Transverse colon (tissue), 4 donors: ENCODE measurements around the gene RABL6. TPM values are rescaled to one million over a fixed set of nuclear protein-coding genes. Genes with fewer than 3 reads are reported as not detected.

Experiments
- DNase-seq: peaks from one replicate; pipeline ENCODE4 v3.0.0-alpha.2; 2019
- H3K27ac ChIP-seq, 4 donors: fragments of 200-600 bp; sonication (generic); 2 replicates each; pipeline ENCODE4 v1.5.1; 2016 to 2018; ENCODE audit warnings: inconsistent platforms in 4 of 4
- H3K27me3 ChIP-seq: fragments of 200-600 bp; sonication (generic); 2 replicates; pipeline ENCODE4 v1.5.1; 2017; ENCODE audit warnings: inconsistent platforms
- H3K36me3 ChIP-seq, 4 donors: fragments of 200-600 bp; sonication (generic); 2 replicates each; pipeline ENCODE4 v1.5.1; 2017 to 2019; ENCODE audit warnings: inconsistent platforms in 4 of 4
- H3K4me1 ChIP-seq, 4 donors: fragments of 200-600 bp; sonication (generic); 2 replicates each; pipeline ENCODE4 v1.5.1; 2017 to 2020; ENCODE audit warnings: inconsistent platforms in 4 of 4
- H3K4me3 ChIP-seq, 4 donors: fragments of 200-600 bp; sonication (generic); 1 replicate in 1 of 4; 2 replicates in 3 of 4; pipeline versions ENCODE4 v1.5.1 to v1.6.1; 2017 to 2019; ENCODE audit warnings: inconsistent platforms in 4 of 4
- H3K9me3 ChIP-seq, 2 donors: fragments of 200-600 bp; sonication (generic); 2 replicates each; pipeline ENCODE4 v1.5.1; 2017 to 2019; ENCODE audit warnings: inconsistent platforms in 2 of 2
- CTCF ChIP-seq, 5 experiments: fragments of 200-600 bp in 3 of 5; fragments of 450-650 bp in 2 of 5; sonication (generic) in 3 of 5; IDR thresholded peaks; 1 replicate in 2 of 5; 2 replicates in 3 of 5; pipeline ENCODE4 v1.5.1; 2016 to 2017; ENCODE audit warnings: antibody characterized with exemption in 5 of 5, inconsistent platforms in 3 of 5, mild to moderate bottlenecking in 2 of 5, moderate library complexity in 1 of 5
- EP300 ChIP-seq: sonication (generic); formaldehyde crosslinking; IDR thresholded peaks from one replicate; pipeline ENCODE4 v1.6.1; 2017; ENCODE audit warnings: antibody characterized with exemption, low read depth
- POLR2A ChIP-seq: fragments of 450-650 bp; IDR thresholded peaks from one replicate; pipeline ENCODE4 v1.6.1; 2016; ENCODE audit warnings: antibody characterized with exemption, mild to moderate bottlenecking, moderate library complexity
- POLR2AphosphoS5 ChIP-seq, 3 donors: sonication (generic); formaldehyde crosslinking; IDR thresholded peaks; one replicate each; pipeline ENCODE4 v1.6.1; 2016; ENCODE audit warnings: antibody characterized with exemption in 3 of 3
- WGBS, 2 donors: methylation state at CpG; one replicate each; pipeline ENCODE4 v1.1.5; 2018; ENCODE audit warnings: low coverage in 1 of 2; 5-methylcytosine and 5-hydroxymethylcytosine counted together
- in situ Hi-C, 4 donors: fragments of 200-750 bp; cut with MboI; loops; one replicate each; pipeline versions ENCODE4 v1.15.0 to v1.15.1; 2017; ENCODE audit warnings: low sequenced_read_pairs in 3 of 4, low pct_ligation_motif_present in 1 of 4, low pct_unique_long_range_greater_than_20kb in 1 of 4
- intact Hi-C: fragments of 100-400 bp; cut with DNase I; formaldehyde crosslinking; loops from one replicate; pipeline ENCODE4 v1.15.1; 2023; ENCODE audit warnings: low total_unique reads
- total RNA-seq, 4 donors: library from RNA; depleted of rRNA; stranded (reverse); fragments of >200 nt; gene quantifications; one replicate each; pipeline ENCODE4 v1.1.0, GENCODE V29; 2016

The RABL6 gene
- total RNA-seq, 4 donors from 2014 or later: 71.3 to 227 (median 160) TPM

GRCh38 chr9:136826703-136827582, 19.2 kb downstream of the RABL6 start:
- Histone ChIP-seq H3K4me3 (no peak overlapping the region), H3K27me3 (no peaks in the 10 kb centered on the region), H3K9me3 (no peaks in the 10 kb centered on the region), H3K4me1 (peaks cover 0 to 1% (median 0%) of the 10 kb centered on the region in 4 donors), H3K27ac (no peak overlapping the region), H3K36me3 (peaks cover 0 to 36% (median 15%) of the 10 kb centered on the region in 4 donors)
- no peak for DNase-seq
- WGBS, 2 donors: 91% methylated on average over 22 of the region's 24 CpGs; no CpG with 5 or more reads in 1 of the 2 donors
- intact Hi-C loops (no loop called here), in situ Hi-C loops (no loop called here)
- TF ChIP-seq EP300 (no peak), POLR2A (no peak), CTCF (IDR thresholded peaks at IDR 0.05) (no peak), POLR2AphosphoS5 (IDR thresholded peaks at IDR 0.05) (no peak)

GRCh38 chr9:136827794-136828473, 20.2 kb downstream of the RABL6 start:
- Histone ChIP-seq H3K36me3 (peaks cover 0 to 36% (median 16%) of the 10 kb centered on the region in 4 donors), H3K27me3 (no peaks in the 10 kb centered on the region), H3K27ac (no peak overlapping the region), H3K9me3 (no peaks in the 10 kb centered on the region), H3K4me3 (no peak overlapping the region), H3K4me1 (no peaks in the 10 kb centered on the region)
- DNase-seq: no peak
- intact Hi-C loops (no loop called here), in situ Hi-C loops (no loop called here)
- TF ChIP-seq POLR2A (no peak), POLR2AphosphoS5 (IDR thresholded peaks at IDR 0.05) (no peak), CTCF (IDR thresholded peaks at IDR 0.05) (no peak), EP300 (no peak)
- WGBS, 2 donors: 91 to 100% methylated on average over 1 to 13 of the region's 14 CpGs

- Histone ChIP-seq H3K36me3 (peaks cover 0 to 30% (median 15%) of the 10 kb centered on the region in 4 donors), H3K4me3 (no peak overlapping the region), H3K27me3 (no peaks in the 10 kb centered on the region), H3K27ac (no peak overlapping the region), H3K9me3 (no peaks in the 10 kb centered on the region), H3K4me1 (no peaks in the 10 kb centered on the region)
- TF ChIP-seq POLR2A (no peak), POLR2AphosphoS5 (IDR thresholded peaks at IDR 0.05) (no peak), CTCF (IDR thresholded peaks at IDR 0.05) (no peak), EP300 (no peak)
- in situ Hi-C loops (no loop called here), intact Hi-C loops (no loop called here)
- WGBS, 2 donors: 96% methylated on average over 10 to 31 of the region's 31 CpGs
- no peak for DNase-seq
Measured at GRCh38 chr9:136828474-136829140, 20.9 kb downstream of the RABL6 start.

GRCh38 chr9:136829412-136829811, 21.7 kb downstream of the RABL6 start:
- H3K27me3 ChIP-seq: no peaks in the 10 kb centered on the region
- intact Hi-C loops: no loop called here
- no peaks in the 10 kb centered on the region for H3K9me3 ChIP-seq
- no peak overlapping the region for H3K4me3 ChIP-seq
- H3K36me3 ChIP-seq: peaks cover 0 to 27% (median 13%) of the 10 kb centered on the region in 4 donors
- 92% methylated on average over 12 of the region's 14 CpGs; no CpG with 5 or more reads in 1 of the 2 donors for WGBS, 2 donors
- no peak overlapping the region for H3K27ac ChIP-seq
- TF ChIP-seq POLR2AphosphoS5 (IDR thresholded peaks at IDR 0.05) (no peak), POLR2A (no peak), CTCF (IDR thresholded peaks at IDR 0.05) (no peak), EP300 (no peak)
- no peak for DNase-seq
- in situ Hi-C loops: no loop called here
- no peaks in the 10 kb centered on the region for H3K4me1 ChIP-seq
